NCI-H774 (cell line): ENCODE measurements around the gene ARMC2.

Experiments
- DNase-seq: peaks from one replicate; lab custom pipeline; 2025; lab: John Stamatoyannopoulos, UW

Gene ARMC2

DNA sequence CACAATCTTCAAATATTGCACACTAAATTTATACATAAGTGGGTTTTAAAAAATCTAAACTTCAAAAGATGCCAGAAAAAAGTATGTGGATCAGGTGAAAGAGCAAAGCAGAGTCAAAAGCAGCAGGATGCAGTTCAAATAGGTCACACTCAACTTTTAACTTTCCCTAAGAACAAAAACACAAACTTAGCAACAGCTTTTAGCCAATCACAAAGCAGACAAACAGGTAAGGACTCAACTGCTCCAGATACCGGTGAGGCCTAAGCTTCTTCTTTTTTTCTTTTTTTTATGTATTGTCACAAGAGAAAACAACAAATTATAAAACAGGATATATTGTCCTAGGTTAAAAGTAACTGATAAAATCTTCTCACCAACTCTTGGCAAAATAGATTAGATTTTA lies 171.7 kb downstream of the ARMC2 start:
- DNase-seq, result no peak

DNA sequence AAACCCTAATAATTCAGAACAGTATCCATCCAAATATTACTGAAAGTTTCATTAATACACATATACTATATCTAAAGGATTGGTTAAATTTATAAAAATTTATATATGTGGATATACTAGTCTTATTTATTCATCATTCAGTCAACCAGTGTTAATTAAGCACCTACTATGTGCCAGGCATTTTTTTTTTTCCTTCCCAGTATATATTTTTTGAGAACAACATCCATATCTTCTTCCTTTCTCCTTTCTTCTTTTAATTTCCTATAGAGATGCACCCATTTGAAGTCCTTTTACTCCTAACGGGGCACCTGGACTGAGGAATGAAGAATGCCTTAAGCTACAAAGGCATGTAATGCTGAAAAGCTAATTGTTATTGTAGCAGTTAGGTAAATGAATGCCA lies 173.6 kb downstream of the ARMC2 start:
- no peak for DNase-seq

DNA sequence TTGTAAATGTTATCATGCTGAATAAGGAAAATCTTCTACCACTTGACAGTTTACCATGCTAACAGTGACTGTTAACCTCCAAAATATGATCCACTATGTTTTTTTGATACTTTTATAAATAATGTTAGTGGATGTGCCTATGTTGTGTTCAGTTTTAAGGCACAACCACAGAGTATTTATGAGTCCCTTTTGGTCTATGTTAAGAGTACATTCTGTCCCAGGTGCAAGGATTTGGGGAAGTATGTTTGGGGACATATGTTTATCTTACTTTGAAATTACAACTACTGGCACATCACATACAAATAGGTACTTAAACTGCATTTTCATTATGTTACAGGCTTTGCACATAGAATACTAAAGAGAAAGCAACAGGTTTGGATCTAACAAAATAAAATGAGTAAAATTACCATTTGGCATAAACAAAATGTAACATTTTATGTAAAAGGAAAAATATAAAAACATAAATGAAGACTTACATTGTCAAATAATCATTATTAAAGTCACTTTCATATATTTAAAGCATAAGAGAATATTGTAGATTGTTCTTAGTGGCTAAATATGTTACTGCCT lies 175.2 kb downstream of the ARMC2 start:
- DNase-seq, result no peak
